ENCODE data around the gene ATP6V1F. TPM values are rescaled to one million over a fixed set of nuclear protein-coding genes. Genes with fewer than 3 reads are reported as not detected.

The ATP6V1F gene
- total RNA-seq, 1 experiment from 2014 or later, result 115 TPM

GRCh38 chr7:128909625-128910568 lies 47.2 kb downstream of the ATP6V1F start:
- Histone ChIP-seq H2BK20ac (ENCODE audit: low read depth, low read length, poor library complexity, severe bottlenecking) (no peak overlapping the region), H2BK12ac (ENCODE audit: insufficient read length, low read depth, low read length) (no peak overlapping the region), H2AK5ac (ENCODE audit: insufficient read length, low read length) (no peak overlapping the region), H3K27me3 (ENCODE audit: insufficient read depth, low read length) (peaks cover 7% of the 10 kb centered on the region; the same call in 1 of the 2 replicates), H4K91ac (ENCODE audit: insufficient read length, low read depth, low read length) (no peak overlapping the region), H3K56ac (ENCODE audit: insufficient read length, low read depth, low read length) (no peak overlapping the region), H2BK120ac (ENCODE audit: low read depth, low read length, poor library complexity, severe bottlenecking) (no peak overlapping the region), H3K4ac (ENCODE audit: low read depth, low read length) (no peak overlapping the region), H2BK5ac (ENCODE audit: insufficient read length, low read length) (no peak overlapping the region), H3K4me2 (ENCODE audit: insufficient read depth, insufficient read length, low read length) (peak overlapping the region; percentile 50), H3K23ac (ENCODE audit: insufficient read length, low read depth, low read length) (no peak overlapping the region), H3K79me1 (ENCODE audit: insufficient read depth, low read depth, low read length, poor library complexity, severe bottlenecking) (no peaks in the 10 kb centered on the region), H4K8ac (replicated peaks; ENCODE audit: insufficient read length, low read depth, low read length) (no peak overlapping the region), H3K27ac (ENCODE audit: insufficient read length, low read depth, low read length) (no peak overlapping the region), H3K79me2 (ENCODE audit: insufficient read depth, low read length) (no peaks in the 10 kb centered on the region), H2BK15ac (ENCODE audit: low read depth, low read length) (no peak overlapping the region), H2AFZ (ENCODE audit: low read length) (no peak overlapping the region), H3K18ac (ENCODE audit: insufficient read length, low read depth, low read length) (no peak overlapping the region), H3K9ac (ENCODE audit: extremely low read depth, insufficient read length, low read length) (no peak overlapping the region), H3K9me3 (ENCODE audit: control insufficient read depth, low read depth, low read length) (no peaks in the 10 kb centered on the region), H3K14ac (ENCODE audit: insufficient read depth, low read length) (peak overlapping the region; percentile 73), H3K4me1 (ENCODE audit: insufficient read depth, low read length) (peaks cover 7% of the 10 kb centered on the region; the same call in 1 of the 2 replicates), H3T11ph (ENCODE audit: low read length) (no peak overlapping the region), H4K5ac (ENCODE audit: insufficient read length, low read depth, low read length) (no peak overlapping the region), H3K23me2 (ENCODE audit: insufficient read length, low read depth, low read length, poor library complexity, severe bottlenecking) (peaks cover 12% of the 10 kb centered on the region), H4K20me1 (ENCODE audit: control insufficient read depth, insufficient read depth, insufficient read length) (no peaks in the 10 kb centered on the region)
- DNase-seq, result peak; percentile 88
- no CpG with 5 or more reads among the region's 42 CpGs for WGBS (ENCODE audit: extremely low coverage, insufficient read length, low lambda C conversion rate)
- H3K27me3 Mint-ChIP-seq (ENCODE audit: low read depth), result peaks cover 25% of the 10 kb centered on the region
- H3K4me3 Mint-ChIP-seq, result peak overlapping the region; percentile 76 to 87
- H3K4me1 Mint-ChIP-seq, result peaks cover 23 to 34% of the 10 kb centered on the region in 2 experiments
- H3K9me3 Mint-ChIP-seq, result peaks cover 0 to 2% of the 10 kb centered on the region in 2 experiments; a peak in 1 of 5 replicates
- peaks cover 0 to 10% (median 5%) of the 10 kb centered on the region in 3 experiments; a peak in 5 of 7 replicates for H3K36me3 Mint-ChIP-seq (ENCODE audit: insufficient read depth in 1 of 3, low read depth in 3 of 3)
- TF ChIP-seq CTCF (conservative IDR thresholded peaks at IDR 0.05), result no peak
- H3K27ac Mint-ChIP-seq, result peak overlapping the region in 1 of 3 experiments; percentile 28; a peak in 2 of 7 replicates

All from H9 (cell line).